ENCODE data around the gene GALNT10.
A peak's percentile ranks its signal among the peaks of the same experiment; 100 is the strongest.

Gene GALNT10

GRCh38 chr5:154179846-154180710, 10.5 kb upstream of the GALNT10 start:
- no peak for DNase-seq

- DNase-seq = no peak
These were observed 9.4 kb upstream of the GALNT10 start for GRCh38 chr5:154181161-154181560.

- no peak for DNase-seq
These were observed 1.2 kb upstream of the GALNT10 start for GRCh38 chr5:154189256-154189818.

- DNase-seq = peak; percentile 79
These were observed 526 bp upstream of the GALNT10 start for GRCh38 chr5:154189819-154190594.

- peak; percentile 33 for DNase-seq
These were observed 1.1 kb downstream of the GALNT10 start for GRCh38 chr5:154191467-154192261.

GRCh38 chr5:154193283-154193682, 2.8 kb downstream of the GALNT10 start:
- DNase-seq = no peak

GRCh38 chr5:154193701-154194121, 3.2 kb downstream of the GALNT10 start:
- no peak for DNase-seq

GRCh38 chr5:154194345-154195329, 4.1 kb downstream of the GALNT10 start:
- no peak for DNase-seq

GRCh38 chr5:154196281-154196680, 5.7 kb downstream of the GALNT10 start:
- no peak for DNase-seq

GRCh38 chr5:154196955-154197652, 6.6 kb downstream of the GALNT10 start:
- no peak for DNase-seq

GRCh38 chr5:154197801-154198491, 7.4 kb downstream of the GALNT10 start:
- peak; percentile 60 for DNase-seq

GRCh38 chr5:154198611-154199230, 8.2 kb downstream of the GALNT10 start:
- no peak for DNase-seq

GRCh38 chr5:154199263-154199662, 8.7 kb downstream of the GALNT10 start:
- no peak for DNase-seq

- DNase-seq = no peak
These were observed 9.2 kb downstream of the GALNT10 start for GRCh38 chr5:154199671-154200220.

- no peak for DNase-seq
These were observed 9.7 kb downstream of the GALNT10 start for GRCh38 chr5:154200221-154200620.

- no peak for DNase-seq
These were observed 10.7 kb downstream of the GALNT10 start for GRCh38 chr5:154201108-154201769.

- peak; percentile 63 for DNase-seq
These were observed 12.1 kb downstream of the GALNT10 start for GRCh38 chr5:154202379-154203260.

Measured in activated naive CD4-positive, alpha-beta T cell treated with anti-CD3 and anti-CD28 coated beads, Interleukin-2, amount 50 U/mL, for 16 hours (primary cell).